COR-L47 (cell line): ENCODE measurements around the gene DECR2.
A peak's percentile ranks its signal among the peaks of the same experiment; 100 is the strongest.

ENCODE experiments used
- DNase-seq: peaks from one replicate; lab custom pipeline; 2025; lab: John Stamatoyannopoulos, UW

The DECR2 gene

GRCh38 chr16:444027-444426, 42.3 kb downstream of the DECR2 start:
- no peak for DNase-seq

- DNase-seq, result no peak
Observed at GRCh38 chr16:445566-445965, 43.9 kb downstream of the DECR2 start.

GRCh38 chr16:450385-450784, 48.7 kb downstream of the DECR2 start:
- no peak for DNase-seq

DNA sequence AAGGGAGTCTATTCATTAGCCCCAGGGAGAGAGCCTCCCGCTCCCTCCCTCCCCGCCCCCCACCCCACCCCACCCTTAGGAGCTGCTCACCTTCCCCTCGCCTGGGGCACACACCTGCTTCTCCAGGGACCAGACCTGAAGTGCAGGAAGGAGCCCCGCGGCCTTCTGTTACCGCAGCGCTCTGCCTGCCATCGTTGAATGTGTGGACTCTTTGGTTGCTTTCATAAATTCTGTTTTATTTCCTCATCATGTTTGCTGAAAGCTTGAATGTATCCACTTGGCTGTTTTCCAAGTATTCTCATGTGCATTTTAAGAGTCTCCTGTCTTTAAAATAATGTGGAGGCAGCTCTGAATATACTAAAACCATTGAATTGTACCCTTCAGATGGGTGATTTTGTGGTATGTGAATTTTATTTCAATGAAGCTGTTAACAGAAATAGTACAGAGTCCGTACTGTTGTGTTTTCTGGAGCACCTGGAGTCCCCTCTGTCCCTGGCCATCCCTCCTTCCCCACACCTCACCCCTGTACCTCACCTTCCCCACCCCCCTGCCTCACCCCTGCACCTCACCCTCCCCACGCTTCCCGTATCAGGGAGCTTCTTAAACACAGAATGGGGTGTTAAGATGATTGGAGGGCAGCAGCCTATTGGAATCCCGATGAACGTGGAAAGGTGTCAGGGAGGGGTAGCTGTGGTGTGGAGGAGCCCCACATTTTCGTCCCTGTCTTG, 49.3 kb downstream of the DECR2 start:
- peak; percentile 65 for DNase-seq

GRCh38 chr16:454397-454940, 52.8 kb downstream of the DECR2 start:
- no peak for DNase-seq

- DNase-seq, result no peak
Observed at GRCh38 chr16:455453-455852, 53.8 kb downstream of the DECR2 start.

DNA sequence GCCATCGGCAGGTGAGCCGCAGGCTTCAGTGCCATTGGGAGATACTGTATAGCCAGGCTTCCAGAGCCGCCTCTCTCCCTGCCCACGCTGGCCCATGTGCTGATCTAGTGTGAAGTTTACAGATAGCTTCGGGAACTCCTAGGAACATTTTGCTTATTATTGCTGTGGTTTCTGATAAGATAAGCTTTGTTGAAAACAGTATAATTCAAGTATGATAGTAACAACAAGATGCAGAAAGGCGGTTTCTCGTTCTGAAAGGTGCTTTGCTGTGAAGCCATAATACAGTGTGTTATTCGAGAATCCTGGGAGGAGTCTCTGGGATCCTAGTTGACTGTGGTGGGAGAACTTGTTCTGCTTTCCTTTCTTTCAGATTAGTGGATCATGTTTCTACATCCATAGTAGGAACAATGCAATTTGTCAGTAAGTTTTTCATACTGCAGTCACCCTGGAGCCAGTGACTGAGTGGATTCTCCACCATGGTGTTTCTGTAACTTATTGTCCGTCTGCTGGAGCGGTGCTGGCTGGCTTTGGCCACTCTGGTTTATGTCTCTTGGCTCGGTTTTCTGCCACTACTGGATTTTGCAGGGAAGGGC, 55.3 kb downstream of the DECR2 start:
- no peak for DNase-seq

DNA sequence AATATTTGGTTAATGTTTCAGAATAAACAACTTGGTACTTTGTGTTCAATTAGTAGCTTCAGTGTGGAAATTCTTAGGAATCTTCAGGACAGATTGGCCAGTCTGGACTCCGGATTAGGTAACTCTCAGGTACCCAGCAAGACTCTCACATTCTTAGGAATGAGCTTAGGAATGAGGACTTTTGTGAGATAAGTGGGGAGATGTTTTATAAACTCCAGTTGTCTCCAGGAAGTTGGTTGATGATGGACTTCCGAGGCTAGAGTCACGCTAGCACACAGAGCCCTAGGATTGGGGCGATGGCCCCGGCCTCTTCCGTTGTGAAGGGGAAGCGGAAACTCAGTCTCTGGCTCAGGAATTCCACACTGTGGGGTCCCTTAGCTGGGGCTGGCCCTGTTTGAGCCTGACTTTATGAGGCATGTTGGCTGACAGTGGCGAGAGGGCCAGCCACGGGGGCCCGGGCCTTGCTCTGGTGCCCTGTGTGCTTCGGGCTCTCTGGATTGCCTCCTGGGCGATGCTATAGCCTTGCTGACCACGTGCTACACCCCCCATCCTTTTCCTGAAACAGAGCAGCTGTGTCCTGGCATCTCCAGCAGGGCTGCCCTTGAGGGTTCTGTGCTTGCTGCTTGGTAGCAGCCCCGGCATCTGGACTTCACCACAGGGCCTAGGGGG, 56.2 kb downstream of the DECR2 start:
- no peak for DNase-seq

DNA sequence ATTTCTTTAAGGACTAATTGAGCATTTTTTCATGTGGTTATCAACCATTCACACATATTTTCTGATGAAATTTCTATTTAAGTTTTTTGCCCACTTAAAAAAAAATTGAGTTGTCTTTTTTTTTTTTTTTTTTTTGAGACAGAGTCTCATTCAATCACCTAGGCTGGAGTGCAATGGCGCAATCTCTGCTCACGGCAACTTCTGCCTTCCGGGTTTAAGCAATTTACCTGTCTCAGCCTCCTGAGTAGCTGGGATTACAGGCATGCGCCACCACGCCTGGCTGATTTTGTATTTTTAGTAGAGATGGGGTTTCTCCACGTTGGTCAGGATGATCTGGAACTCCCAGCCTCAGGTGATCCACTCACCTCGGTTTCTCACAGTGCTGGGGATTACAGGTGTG, 58.1 kb downstream of the DECR2 start:
- no peak for DNase-seq

GRCh38 chr16:460787-461186, 59.1 kb downstream of the DECR2 start:
- no peak for DNase-seq
